Measurements from ENCODE around the gene MGA. TPM values are rescaled to one million over a fixed set of nuclear protein-coding genes. Genes with fewer than 3 reads are reported as not detected.
A peak's percentile ranks its signal among the peaks of the same experiment; 100 is the strongest.

MGA gene
- total RNA-seq, 1 experiment from 2014 or later = 36.2 TPM

- no peak for DNase-seq (ENCODE audit: low read depth)
Measured at GRCh38 chr15:41806291-41807181, 146.3 kb downstream of the MGA start.

DNA sequence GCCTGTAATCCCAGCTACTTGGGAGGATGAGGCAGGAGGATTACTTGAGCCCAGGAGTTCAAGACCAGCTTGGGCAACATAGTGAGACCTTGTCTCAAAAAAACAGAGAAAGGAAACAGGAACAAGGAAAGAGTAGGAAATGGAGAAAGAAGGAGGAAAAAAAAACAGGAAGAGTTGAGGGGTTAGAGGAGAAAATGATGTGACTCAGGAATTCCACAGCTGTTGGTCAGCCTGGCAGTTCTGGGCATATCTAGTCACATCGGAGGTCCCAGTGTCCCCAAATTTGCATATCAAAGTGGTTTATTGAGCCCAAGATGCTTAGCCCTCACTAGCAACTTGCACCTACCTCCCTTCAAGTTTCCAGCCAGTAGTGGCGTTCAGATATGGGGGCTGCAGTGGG lies 148.9 kb downstream of the MGA start:
- DNase-seq (ENCODE audit: low read depth) = peak; percentile 33

DNA sequence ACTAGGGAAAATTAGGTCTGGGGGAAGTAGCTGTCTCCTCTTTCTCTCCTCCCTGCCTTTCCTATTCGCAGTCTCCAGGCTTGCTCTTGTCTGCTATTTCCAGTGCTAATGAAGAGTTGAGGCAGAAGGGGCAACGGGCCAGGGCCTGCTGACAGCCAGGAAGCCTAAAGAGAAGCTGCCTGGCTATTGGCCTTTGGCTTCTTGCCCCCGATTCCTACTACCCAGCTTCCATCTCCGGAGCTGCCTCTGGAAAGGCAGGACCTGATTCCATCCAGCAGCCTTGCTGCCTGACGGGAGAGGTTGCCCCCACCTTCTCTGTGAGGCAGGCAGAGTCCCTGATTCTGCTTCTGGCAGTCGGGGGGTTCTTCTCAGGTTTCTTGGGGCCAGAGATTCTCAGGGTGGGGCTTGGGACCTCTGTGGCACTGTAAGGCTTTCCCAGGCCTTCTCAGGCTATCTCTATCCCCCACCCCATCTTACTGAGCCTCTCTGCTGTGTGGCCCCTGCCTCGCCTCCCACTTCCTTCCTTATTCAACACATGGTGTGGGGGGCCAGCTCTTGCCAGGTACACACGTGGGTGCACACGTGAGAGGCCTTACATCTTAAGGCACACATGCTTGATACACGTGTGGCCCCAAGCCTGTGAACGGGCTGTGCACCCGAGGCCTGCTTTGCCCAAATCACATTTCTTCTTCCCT lies 149.5 kb downstream of the MGA start:
- DNase-seq (ENCODE audit: low read depth) = no peak

DNA sequence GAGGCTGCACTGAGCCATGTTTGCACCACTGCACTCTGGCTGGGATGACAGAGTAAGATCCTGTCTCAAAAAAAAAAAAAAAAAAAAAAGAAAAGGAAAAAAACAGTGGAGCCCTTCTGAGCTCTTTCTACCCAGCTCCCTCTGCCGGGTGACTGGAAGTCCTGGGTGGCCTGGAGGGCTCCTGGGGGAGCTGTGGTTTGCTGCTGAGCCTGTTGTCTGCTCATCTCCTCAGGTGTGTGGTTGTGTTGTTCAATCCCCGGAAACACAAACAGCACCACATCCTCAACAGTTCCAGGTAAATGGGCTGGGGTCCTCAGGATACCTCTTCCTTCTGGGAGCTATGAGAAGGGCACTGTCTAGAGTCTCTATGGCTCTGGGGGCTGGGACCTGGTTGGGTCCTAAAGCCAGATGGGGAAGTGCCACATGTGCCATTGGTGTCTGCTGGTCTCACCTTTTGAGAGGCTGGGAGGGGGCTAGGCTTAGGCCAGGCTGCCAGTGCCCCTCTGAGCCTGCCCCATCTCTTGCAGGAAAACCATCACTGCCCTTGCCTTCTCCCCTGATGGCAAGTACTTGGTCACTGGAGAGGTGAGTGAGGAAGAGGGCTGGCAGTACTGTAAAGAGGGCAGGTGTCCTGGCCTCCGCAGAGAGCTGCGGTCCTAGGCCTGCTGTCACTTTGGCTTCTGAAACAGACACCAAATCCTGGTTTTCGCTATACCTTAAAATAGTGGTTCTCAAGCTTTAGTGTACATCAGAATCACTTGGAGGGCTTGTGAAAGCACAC lies 150.6 kb downstream of the MGA start:
- DNase-seq (ENCODE audit: low read depth) = no peak

GRCh38 chr15:41811432-41812195 lies 151.4 kb downstream of the MGA start:
- peak; percentile 71 for DNase-seq (ENCODE audit: low read depth)

DNA sequence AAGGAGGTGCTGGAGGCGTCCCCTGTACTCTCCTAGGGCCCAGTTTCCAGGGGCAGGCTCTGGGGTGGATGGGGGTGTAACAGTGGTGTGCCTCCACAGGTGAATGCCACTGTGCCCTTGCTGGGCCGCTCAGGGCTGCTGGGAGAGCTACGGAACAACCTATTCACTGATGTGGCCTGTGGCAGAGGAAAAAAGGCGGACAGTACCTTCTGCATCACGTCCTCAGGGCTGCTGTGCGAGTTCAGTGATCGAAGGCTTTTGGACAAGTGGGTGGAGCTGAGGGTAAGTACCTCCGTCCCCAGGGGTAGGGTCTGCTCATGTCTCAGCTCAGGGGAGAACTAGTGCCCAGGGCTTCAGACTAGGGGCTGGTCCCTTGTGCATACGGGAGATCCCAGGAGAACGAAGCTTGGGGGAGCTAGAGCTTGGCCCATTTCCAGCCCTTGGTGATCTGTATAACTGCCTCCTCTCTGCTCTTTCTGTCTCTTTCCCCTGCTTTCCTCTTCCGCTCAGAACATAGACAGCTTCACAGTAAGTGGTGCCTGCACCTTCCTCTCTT lies 152.7 kb downstream of the MGA start:
- no peak for DNase-seq (ENCODE audit: low read depth)

- DNase-seq (ENCODE audit: low read depth) = no peak
Measured at GRCh38 chr15:41813426-41813825, 153.2 kb downstream of the MGA start.

- DNase-seq (ENCODE audit: low read depth) = no peak
Measured at GRCh38 chr15:41814534-41814933, 154.3 kb downstream of the MGA start.

DNA sequence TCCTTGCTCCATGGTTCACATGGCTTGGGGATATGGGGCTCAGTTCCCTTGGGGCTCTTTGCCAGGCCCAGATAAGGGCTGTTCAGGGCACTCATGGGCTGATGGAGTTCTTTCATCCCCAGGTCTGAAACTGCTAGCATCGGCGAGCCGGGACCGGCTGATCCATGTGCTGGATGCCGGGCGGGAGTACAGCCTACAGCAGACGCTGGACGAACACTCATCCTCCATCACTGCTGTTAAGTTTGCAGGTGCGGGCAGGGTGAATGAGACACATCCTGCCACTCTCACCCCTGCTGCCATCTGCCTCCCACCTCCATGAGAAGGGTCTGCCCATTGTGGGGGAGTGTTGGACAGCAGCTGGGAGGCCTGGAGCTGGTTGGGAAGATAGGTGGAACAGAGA lies 156.6 kb downstream of the MGA start:
- no peak for DNase-seq (ENCODE audit: low read depth)

- DNase-seq (ENCODE audit: low read depth) = no peak
Measured at GRCh38 chr15:41817327-41817726, 157.1 kb downstream of the MGA start.

DNA sequence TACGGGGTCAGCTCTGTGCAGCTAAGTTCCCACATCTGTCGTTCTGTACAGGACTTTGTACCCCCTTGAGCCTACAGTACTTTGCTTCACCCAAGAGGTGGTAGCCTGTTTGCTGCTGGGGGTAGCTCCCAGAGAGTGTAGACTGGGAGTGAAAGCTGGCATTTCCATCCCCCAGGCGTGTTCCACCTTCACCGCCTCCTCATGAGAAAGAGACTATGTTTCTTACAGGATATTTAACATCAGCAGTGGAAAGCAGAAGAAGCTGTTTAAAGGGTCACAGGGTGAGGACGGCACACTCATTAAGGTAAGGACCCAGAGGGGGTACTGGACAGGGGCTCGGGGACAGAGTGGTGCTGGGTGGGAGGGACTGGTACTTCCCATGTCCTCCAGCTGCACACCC lies 157.6 kb downstream of the MGA start:
- DNase-seq (ENCODE audit: low read depth) = no peak

DNA sequence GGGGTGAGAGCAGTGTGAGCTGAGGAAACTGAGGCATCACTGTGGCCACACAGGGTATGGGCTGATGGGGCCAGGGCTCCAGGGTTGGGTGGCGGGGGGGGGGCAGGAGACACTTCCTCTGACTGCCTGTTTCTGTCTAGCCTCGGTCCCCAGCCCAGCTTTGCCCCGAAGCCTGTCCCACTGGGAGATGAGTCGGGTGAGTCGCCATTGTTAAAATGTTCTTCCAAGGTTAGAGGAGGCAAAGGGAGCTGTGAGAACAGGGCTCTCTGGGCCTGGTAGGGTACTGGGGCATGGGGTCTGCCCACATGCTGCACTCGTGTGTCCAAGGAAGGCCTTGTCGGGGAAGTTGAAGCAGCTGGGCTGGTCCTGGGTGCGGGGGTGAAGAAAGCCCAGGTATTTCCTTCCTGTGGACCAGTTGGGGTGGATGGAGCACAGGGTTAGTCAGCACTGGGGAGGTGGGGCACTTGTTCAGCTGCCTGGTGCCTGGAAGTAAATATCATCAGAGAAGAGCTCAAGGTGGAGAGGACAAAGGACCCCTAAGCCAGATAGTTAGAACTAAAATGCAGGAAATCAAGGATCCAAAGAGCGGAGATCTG lies 159.3 kb downstream of the MGA start:
- DNase-seq (ENCODE audit: low read depth) = no peak

DNA sequence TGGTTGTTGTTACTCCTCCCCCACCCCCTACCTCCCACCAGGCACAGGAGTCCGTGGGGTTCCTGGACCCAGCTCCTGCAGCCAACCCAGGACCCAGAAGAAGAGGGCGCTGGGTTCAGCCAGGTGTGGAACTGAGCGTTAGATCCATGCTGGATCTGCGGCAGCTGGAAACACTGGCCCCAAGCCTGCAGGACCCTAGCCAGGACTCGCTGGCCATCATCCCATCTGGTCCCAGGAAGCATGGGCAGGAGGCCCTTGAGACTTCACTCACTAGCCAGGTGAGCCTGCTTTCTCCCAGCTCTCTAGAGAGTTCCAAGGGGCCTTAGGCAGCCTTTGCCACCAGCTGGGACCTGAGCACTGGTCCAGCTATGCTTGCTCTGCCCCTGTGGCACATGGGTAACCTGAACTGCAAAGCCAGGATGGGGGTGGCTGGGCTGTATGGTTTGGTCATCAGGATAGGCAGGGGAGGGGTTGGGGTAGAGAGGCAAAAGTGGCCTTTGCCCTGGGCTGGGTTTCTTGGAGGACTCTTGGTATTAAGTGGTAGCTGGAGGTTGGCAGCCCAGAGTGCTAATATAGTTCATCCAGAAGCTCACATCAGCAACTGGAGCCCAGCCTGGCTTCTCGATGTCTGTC lies 160.7 kb downstream of the MGA start:
- DNase-seq (ENCODE audit: low read depth) = no peak

- DNase-seq (ENCODE audit: low read depth) = no peak
Measured at GRCh38 chr15:41821831-41822230, 161.6 kb downstream of the MGA start.

DNA sequence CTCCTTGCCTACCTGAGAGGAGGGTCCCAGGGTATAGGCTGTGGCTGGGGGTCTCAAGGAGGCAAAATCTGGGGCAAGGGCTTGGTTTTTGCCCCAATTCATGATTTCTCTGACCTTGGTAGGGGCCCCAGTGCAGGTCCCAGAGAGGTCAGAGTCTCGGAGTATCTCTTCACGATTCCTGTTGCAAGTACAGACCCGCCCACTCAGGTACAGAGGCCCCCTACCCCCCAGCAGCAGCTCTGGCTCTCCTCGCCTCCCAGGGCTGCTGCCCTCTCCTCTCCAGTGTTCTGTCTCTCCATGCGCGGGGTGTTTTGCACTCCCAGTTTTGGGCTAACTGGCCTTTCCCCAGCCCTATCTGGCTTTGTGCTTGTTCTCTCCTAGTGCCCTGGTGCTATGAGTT lies 162.3 kb downstream of the MGA start:
- DNase-seq (ENCODE audit: low read depth) = no peak

Other genes starting within 250 kb of the MGA start
- 16.0 and 17.6 TPM in 2 replicates for gene RTF1, start 243.3 kb upstream of the MGA start, total RNA-seq (2014; rRNA removed; shearing (Covaris generic))
- gene ITPKA, start 166.5 kb upstream of the MGA start, total RNA-seq (2014; rRNA removed; shearing (Covaris generic)) = 5.0 and 7.7 TPM in 2 replicates
- 0.40 and 0.57 TPM in 2 replicates for gene LTK, start 146.6 kb upstream of the MGA start, total RNA-seq (2014; rRNA removed; shearing (Covaris generic))
- 14.9 and 15.8 TPM in 2 replicates for gene RPAP1, start 116.1 kb upstream of the MGA start, total RNA-seq (2014; rRNA removed; shearing (Covaris generic))
- 3.9 and 4.6 TPM in 2 replicates for gene TYRO3, start 101.2 kb upstream of the MGA start, total RNA-seq (2014; rRNA removed; shearing (Covaris generic))
- gene MAPKBP1, start 114.1 kb downstream of the MGA start, total RNA-seq (2014; rRNA removed; shearing (Covaris generic)) = 3.7 and 4.3 TPM in 2 replicates
- 0.65 and 3.0 TPM in 2 replicates for gene JMJD7, start 167.7 kb downstream of the MGA start, total RNA-seq (2014; rRNA removed; shearing (Covaris generic))
- 0.71 and 4.6 TPM in 2 replicates for gene PLA2G4B, start 178.4 kb downstream of the MGA start, total RNA-seq (2014; rRNA removed; shearing (Covaris generic))
- 1.1 and 3.8 TPM in 2 replicates for gene SPTBN5, start 233.6 kb downstream of the MGA start, total RNA-seq (2014; rRNA removed; shearing (Covaris generic))

Data from Daoy (cell line).